Measurements from ENCODE around the gene PPP2R2C.

Gene PPP2R2C

GRCh38 chr4:6419452-6420028 lies 52.9 kb downstream of the PPP2R2C start:
- Histone ChIP-seq H3K4me3 (ENCODE audit: control insufficient read depth in 1 of 7, extremely low read depth in 1 of 7, insufficient read depth in 4 of 7, low read depth in 2 of 7, low read length in 6 of 7) (no peak overlapping the region), H3K36me3 (ENCODE audit: control insufficient read depth in 4 of 4, insufficient read depth in 4 of 4, low read length in 3 of 4) (no peaks in the 10 kb centered on the region), H3K9me3 (ENCODE audit: control extremely low read depth in 1 of 5, control insufficient read depth in 4 of 5, insufficient read depth in 2 of 5, low read depth in 1 of 5, low read length in 4 of 5) (no peaks in the 10 kb centered on the region), H3K27me3 (replicated peaks in 2 of 5; ENCODE audit: control insufficient read depth in 4 of 5, insufficient read depth in 5 of 5, low read length in 4 of 5) (peaks cover 0 to 42% (median 11%) of the 10 kb centered on the region in 5 experiments), H3K4me1 (ENCODE audit: control extremely low read depth in 1 of 4, control insufficient read depth in 4 of 4, insufficient read depth in 4 of 4, low read length in 3 of 4) (peaks cover 0 to 9% (median 4%) of the 10 kb centered on the region in 4 experiments), H3K27ac (ENCODE audit: insufficient read depth in 1 of 2, low read depth in 1 of 2, low read length in 2 of 2, poor library complexity in 1 of 2, severe bottlenecking in 2 of 2) (no peak overlapping the region)
- CTCF ChIA-PET, result no interaction called here
- POLR2A ChIA-PET, result no interaction called here
- WGBS (ENCODE audit: insufficient coverage), result 100% methylated on average over 4 of the region's 6 CpGs
- DNase-seq, result no peak

DNA sequence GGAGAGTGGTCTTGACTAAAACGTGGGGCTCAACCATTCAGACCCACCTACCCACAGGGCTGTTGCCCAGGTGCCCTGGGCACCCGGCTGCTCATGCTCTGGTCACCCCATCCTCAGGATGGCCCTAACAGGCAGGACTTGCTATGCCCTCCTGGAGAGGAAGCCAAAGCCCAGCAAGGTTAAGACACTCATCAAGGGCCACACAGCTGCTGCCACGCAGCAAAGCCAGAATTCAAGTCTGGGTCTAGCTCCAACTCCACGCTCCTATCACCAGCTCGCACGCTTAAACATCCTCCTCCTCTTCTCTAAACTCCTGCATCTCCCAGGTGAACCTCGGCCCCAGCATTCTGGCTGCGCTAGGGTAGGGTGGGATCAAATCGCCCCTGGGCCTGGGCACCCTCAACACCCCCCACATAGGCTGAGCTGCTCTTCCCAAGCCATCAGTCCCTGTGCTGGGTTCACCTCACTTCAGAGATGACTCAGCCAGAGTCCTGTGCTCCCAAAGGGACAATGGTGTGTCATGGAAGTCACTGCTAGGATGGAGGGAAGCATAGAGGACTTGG lies 54.1 kb downstream of the PPP2R2C start:
- Histone ChIP-seq H3K4me3 (ENCODE audit: control insufficient read depth in 1 of 7, extremely low read depth in 1 of 7, insufficient read depth in 4 of 7, low read depth in 2 of 7, low read length in 6 of 7) (no peak overlapping the region), H3K27me3 (replicated peaks in 2 of 5; ENCODE audit: control insufficient read depth in 4 of 5, insufficient read depth in 5 of 5, low read length in 4 of 5) (peaks cover 0 to 36% (median 11%) of the 10 kb centered on the region in 5 experiments), H3K36me3 (ENCODE audit: control insufficient read depth in 4 of 4, insufficient read depth in 4 of 4, low read length in 3 of 4) (no peaks in the 10 kb centered on the region), H3K9me3 (ENCODE audit: control extremely low read depth in 1 of 5, control insufficient read depth in 4 of 5, insufficient read depth in 2 of 5, low read depth in 1 of 5, low read length in 4 of 5) (no peaks in the 10 kb centered on the region), H3K27ac (ENCODE audit: insufficient read depth in 1 of 2, low read depth in 1 of 2, low read length in 2 of 2, poor library complexity in 1 of 2, severe bottlenecking in 2 of 2) (no peak overlapping the region), H3K4me1 (ENCODE audit: control extremely low read depth in 1 of 4, control insufficient read depth in 4 of 4, insufficient read depth in 4 of 4, low read length in 3 of 4) (peaks cover 0 to 9% (median 4%) of the 10 kb centered on the region in 4 experiments)
- POLR2A ChIA-PET, result no interaction called here
- 65% methylated on average over 4 of the region's 9 CpGs for WGBS (ENCODE audit: insufficient coverage)
- no peak for DNase-seq
- CTCF ChIA-PET, result interaction anchor here (0.8 kb wide), 1 partner anchor 168 kb away, joined by 3 read pairs; no protein-coding TSS in a partner anchor

GRCh38 chr4:6417516-6418050 lies 54.8 kb downstream of the PPP2R2C start:
- H3K27ac ChIP-seq (ENCODE audit: insufficient read depth in 1 of 2, low read depth in 1 of 2, low read length in 2 of 2, poor library complexity in 1 of 2, severe bottlenecking in 2 of 2), result no peak overlapping the region
- POLR2A ChIA-PET, result no interaction called here
- DNase-seq, result no peak
- CTCF ChIA-PET, result no interaction called here
- peaks cover 0 to 9% (median 4%) of the 10 kb centered on the region in 4 experiments for H3K4me1 ChIP-seq (ENCODE audit: control extremely low read depth in 1 of 4, control insufficient read depth in 4 of 4, insufficient read depth in 4 of 4, low read length in 3 of 4)
- 88% methylated on average over 12 of the region's 12 CpGs for WGBS (ENCODE audit: insufficient coverage)
- no peaks in the 10 kb centered on the region for H3K36me3 ChIP-seq (ENCODE audit: control insufficient read depth in 4 of 4, insufficient read depth in 4 of 4, low read length in 3 of 4)
- no peaks in the 10 kb centered on the region for H3K9me3 ChIP-seq (ENCODE audit: control extremely low read depth in 1 of 5, control insufficient read depth in 4 of 5, insufficient read depth in 2 of 5, low read depth in 1 of 5, low read length in 4 of 5)
- H3K27me3 ChIP-seq (replicated peaks in 2 of 5; ENCODE audit: control insufficient read depth in 4 of 5, insufficient read depth in 5 of 5, low read length in 4 of 5), result peaks cover 0 to 36% (median 11%) of the 10 kb centered on the region in 5 experiments
- no peak overlapping the region for H3K4me3 ChIP-seq (ENCODE audit: control insufficient read depth in 1 of 7, extremely low read depth in 1 of 7, insufficient read depth in 4 of 7, low read depth in 2 of 7, low read length in 6 of 7)

- Histone ChIP-seq H3K9me3 (ENCODE audit: control extremely low read depth in 1 of 5, control insufficient read depth in 4 of 5, insufficient read depth in 2 of 5, low read depth in 1 of 5, low read length in 4 of 5) (no peaks in the 10 kb centered on the region), H3K27ac (ENCODE audit: insufficient read depth in 1 of 2, low read depth in 1 of 2, low read length in 2 of 2, poor library complexity in 1 of 2, severe bottlenecking in 2 of 2) (no peak overlapping the region), H3K27me3 (replicated peaks in 2 of 5; ENCODE audit: control insufficient read depth in 4 of 5, insufficient read depth in 5 of 5, low read length in 4 of 5) (peaks cover 0 to 36% (median 11%) of the 10 kb centered on the region in 5 experiments), H3K36me3 (ENCODE audit: control insufficient read depth in 4 of 4, insufficient read depth in 4 of 4, low read length in 3 of 4) (no peaks in the 10 kb centered on the region), H3K4me3 (ENCODE audit: control insufficient read depth in 1 of 7, extremely low read depth in 1 of 7, insufficient read depth in 4 of 7, low read depth in 2 of 7, low read length in 6 of 7) (no peak overlapping the region), H3K4me1 (ENCODE audit: control extremely low read depth in 1 of 4, control insufficient read depth in 4 of 4, insufficient read depth in 4 of 4, low read length in 3 of 4) (peaks cover 0 to 9% (median 4%) of the 10 kb centered on the region in 4 experiments)
- POLR2A ChIA-PET, result no interaction called here
- 45% methylated on average over 9 of the region's 16 CpGs for WGBS (ENCODE audit: insufficient coverage)
- no peak for DNase-seq
- CTCF ChIA-PET, result no interaction called here
These were observed 55.7 kb downstream of the PPP2R2C start for GRCh38 chr4:6416518-6417286.

- DNase-seq, result no peak
- POLR2A ChIA-PET, result no interaction called here
- no peak overlapping the region for H3K4me3 ChIP-seq (ENCODE audit: control insufficient read depth in 1 of 7, extremely low read depth in 1 of 7, insufficient read depth in 4 of 7, low read depth in 2 of 7, low read length in 6 of 7)
These were observed 57.2 kb downstream of the PPP2R2C start for GRCh38 chr4:6415031-6415705.

DNA sequence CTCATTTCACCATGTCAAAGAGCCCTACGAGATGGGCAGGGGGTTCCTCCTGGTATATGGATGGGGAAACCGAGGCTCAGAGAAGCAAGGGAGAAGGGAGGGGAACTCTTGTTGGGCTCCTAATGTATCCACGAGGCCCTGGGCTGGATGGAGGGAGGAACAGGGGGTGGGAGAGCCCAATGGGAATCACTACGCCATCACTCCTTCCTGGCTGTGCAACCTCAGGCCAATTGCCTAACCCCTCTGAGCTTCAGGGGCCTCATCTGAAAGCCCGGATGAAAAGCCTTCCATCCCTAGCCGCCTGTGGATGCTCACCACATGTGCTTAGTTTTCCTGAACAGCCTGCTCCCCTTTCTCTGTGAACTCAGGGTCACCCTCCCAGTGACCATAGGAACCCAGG lies 57.8 kb downstream of the PPP2R2C start:
- DNase-seq, result no peak
- CTCF ChIA-PET, result no interaction called here
- H3K27ac ChIP-seq (ENCODE audit: insufficient read depth in 1 of 2, low read depth in 1 of 2, low read length in 2 of 2, poor library complexity in 1 of 2, severe bottlenecking in 2 of 2), result no peak overlapping the region
- POLR2A ChIA-PET, result no interaction called here
- H3K36me3 ChIP-seq (ENCODE audit: control insufficient read depth in 4 of 4, insufficient read depth in 4 of 4, low read length in 3 of 4), result no peaks in the 10 kb centered on the region
- no peaks in the 10 kb centered on the region for H3K9me3 ChIP-seq (ENCODE audit: control extremely low read depth in 1 of 5, control insufficient read depth in 4 of 5, insufficient read depth in 2 of 5, low read depth in 1 of 5, low read length in 4 of 5)
- H3K4me1 ChIP-seq (ENCODE audit: control extremely low read depth in 1 of 4, control insufficient read depth in 4 of 4, insufficient read depth in 4 of 4, low read length in 3 of 4), result peaks cover 0 to 9% (median 4%) of the 10 kb centered on the region in 4 experiments
- peaks cover 0 to 34% (median 10%) of the 10 kb centered on the region in 5 experiments for H3K27me3 ChIP-seq (replicated peaks in 2 of 5; ENCODE audit: control insufficient read depth in 4 of 5, insufficient read depth in 5 of 5, low read length in 4 of 5)
- 90% methylated on average over 5 of the region's 6 CpGs for WGBS (ENCODE audit: insufficient coverage)
- no peak overlapping the region for H3K4me3 ChIP-seq (ENCODE audit: control insufficient read depth in 1 of 7, extremely low read depth in 1 of 7, insufficient read depth in 4 of 7, low read depth in 2 of 7, low read length in 6 of 7)

More at GRCh38 chr4:6415031-6415705, 57.2 kb downstream of the PPP2R2C start:
- no peaks in the 10 kb centered on the region for H3K9me3 ChIP-seq (ENCODE audit: control extremely low read depth in 1 of 5, control insufficient read depth in 4 of 5, insufficient read depth in 2 of 5, low read depth in 1 of 5, low read length in 4 of 5)
- no peak overlapping the region for H3K27ac ChIP-seq (ENCODE audit: insufficient read depth in 1 of 2, low read depth in 1 of 2, low read length in 2 of 2, poor library complexity in 1 of 2, severe bottlenecking in 2 of 2)
- CTCF ChIA-PET, result no interaction called here
- H3K27me3 ChIP-seq (replicated peaks in 2 of 5; ENCODE audit: control insufficient read depth in 4 of 5, insufficient read depth in 5 of 5, low read length in 4 of 5), result peaks cover 0 to 34% (median 12%) of the 10 kb centered on the region in 5 experiments
- H3K4me1 ChIP-seq (ENCODE audit: control extremely low read depth in 1 of 4, control insufficient read depth in 4 of 4, insufficient read depth in 4 of 4, low read length in 3 of 4), result peaks cover 0 to 9% (median 4%) of the 10 kb centered on the region in 4 experiments
- no peaks in the 10 kb centered on the region for H3K36me3 ChIP-seq (ENCODE audit: control insufficient read depth in 4 of 4, insufficient read depth in 4 of 4, low read length in 3 of 4)
- WGBS (ENCODE audit: insufficient coverage), result 50% methylated on average over 16 of the region's 19 CpGs
